HG03097 (cell line): ENCODE results near the gene CIDEB.
"Not testable (repeated sequence)": the region's sequence is repeated elsewhere in the genome, so short reads cannot be mapped to it uniquely, and the experiment has no call there.

Experiments
- ATAC-seq: cut with Tn5 transposase; IDR thresholded peaks from one replicate; pipeline ENCODE4 v1.9.1; 2021; ENCODE audit not compliant: unreplicated experiment, low FRiP score

CIDEB gene, protein sequence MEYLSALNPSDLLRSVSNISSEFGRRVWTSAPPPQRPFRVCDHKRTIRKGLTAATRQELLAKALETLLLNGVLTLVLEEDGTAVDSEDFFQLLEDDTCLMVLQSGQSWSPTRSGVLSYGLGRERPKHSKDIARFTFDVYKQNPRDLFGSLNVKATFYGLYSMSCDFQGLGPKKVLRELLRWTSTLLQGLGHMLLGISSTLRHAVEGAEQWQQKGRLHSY

DNA sequence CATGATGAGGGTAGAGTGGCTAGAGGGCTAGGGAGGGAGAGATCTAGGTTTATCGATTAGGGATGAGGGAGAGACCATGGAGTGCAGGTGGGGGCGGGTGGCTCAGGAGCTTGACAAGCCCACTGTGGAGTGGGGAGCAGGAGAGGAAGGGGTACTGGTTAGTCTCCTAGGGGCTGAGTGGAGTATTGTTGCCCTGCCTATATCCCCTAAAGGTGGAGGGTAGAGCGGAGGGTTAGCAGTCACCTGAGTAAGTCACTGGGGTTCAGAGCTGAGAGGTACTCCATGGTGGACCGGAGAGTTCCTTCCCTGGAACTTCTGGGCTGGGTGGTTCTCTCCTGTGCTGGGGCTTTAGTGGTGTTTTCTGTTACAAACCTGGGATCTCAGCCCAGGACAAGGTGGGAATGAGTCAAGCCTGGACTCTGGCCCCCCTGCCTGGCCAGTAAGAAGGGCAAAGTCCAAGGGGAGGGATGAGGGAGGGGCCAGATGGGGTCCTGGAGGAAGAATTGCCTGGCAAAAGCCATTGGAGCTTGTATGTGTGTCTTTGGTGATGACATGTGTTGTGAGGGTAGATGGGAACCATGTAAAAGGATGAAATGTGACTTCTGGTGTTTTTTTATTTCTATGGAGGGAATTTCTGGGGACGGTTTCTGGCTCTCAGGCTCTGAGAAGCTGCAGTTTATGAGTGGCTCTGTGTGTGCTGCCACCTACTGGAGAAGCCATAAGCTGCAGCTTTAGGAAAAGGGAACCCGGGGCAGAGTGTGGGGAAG lies at the start of gene CIDEB:
CIDEB (minus strand) TSS at position 403 of the 767 bp plus-strand sequence; CDS start at position 284, 119 bp downstream.
- no peak for ATAC-seq

DNA sequence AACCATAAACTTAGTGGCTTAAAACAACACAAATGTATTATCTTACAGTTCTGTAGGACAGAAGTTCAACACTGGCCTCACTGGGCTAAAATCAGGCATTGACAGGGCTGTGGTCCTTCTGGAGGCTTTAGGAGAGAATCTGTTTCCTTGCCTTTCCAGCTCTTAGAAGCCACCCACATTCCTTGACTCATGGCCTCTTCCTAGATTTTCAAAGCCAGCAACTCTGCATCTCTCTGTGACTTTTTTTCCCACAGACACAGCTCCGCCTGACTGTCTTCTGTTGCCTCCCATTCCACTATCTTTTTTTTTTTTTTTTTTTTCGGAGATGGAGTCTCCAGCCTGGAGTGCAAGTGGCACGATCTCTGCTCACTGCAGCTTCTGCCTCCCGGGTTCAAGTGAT lies 48.4 kb upstream of the CIDEB start:
- no peak for ATAC-seq

DNA sequence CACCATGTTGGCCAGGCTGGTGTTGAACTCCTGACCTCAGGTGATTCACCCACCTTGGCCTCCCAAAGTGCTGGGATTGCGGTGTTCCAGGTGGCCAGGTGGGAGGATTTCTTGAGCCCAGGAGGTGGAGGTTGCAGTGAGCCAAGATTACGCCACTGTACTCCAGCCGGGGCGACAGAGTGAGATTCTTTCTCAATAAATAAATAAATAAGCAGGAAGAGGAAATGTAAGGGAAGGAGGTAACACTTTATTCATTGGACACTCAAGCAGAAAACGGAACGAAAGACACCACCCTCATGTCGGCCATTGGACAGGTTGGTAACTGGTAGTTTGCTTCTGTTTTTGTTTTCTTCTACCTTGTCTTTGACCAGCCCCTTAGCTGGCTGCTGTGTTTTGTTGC lies 47.2 kb upstream of the CIDEB start:
- no peak for ATAC-seq

DNA sequence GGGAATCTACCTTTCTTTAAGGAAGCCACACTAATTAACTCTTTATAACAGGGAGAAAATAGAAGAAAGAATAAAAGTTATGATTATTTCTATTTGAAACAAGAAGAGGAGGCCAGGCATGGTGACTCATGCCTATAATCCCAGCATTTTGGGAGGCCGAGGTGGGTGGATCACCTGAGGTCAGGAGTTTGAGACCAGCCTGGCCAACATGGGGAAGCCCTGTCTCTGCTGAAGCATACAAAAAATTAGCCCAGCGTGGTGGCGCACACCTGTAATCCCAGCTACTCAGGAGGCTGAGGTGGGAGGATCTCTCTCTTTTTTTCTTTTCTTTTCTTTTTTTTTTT lies 46.7 kb upstream of the CIDEB start:
- not testable (repeated sequence) for ATAC-seq

DNA sequence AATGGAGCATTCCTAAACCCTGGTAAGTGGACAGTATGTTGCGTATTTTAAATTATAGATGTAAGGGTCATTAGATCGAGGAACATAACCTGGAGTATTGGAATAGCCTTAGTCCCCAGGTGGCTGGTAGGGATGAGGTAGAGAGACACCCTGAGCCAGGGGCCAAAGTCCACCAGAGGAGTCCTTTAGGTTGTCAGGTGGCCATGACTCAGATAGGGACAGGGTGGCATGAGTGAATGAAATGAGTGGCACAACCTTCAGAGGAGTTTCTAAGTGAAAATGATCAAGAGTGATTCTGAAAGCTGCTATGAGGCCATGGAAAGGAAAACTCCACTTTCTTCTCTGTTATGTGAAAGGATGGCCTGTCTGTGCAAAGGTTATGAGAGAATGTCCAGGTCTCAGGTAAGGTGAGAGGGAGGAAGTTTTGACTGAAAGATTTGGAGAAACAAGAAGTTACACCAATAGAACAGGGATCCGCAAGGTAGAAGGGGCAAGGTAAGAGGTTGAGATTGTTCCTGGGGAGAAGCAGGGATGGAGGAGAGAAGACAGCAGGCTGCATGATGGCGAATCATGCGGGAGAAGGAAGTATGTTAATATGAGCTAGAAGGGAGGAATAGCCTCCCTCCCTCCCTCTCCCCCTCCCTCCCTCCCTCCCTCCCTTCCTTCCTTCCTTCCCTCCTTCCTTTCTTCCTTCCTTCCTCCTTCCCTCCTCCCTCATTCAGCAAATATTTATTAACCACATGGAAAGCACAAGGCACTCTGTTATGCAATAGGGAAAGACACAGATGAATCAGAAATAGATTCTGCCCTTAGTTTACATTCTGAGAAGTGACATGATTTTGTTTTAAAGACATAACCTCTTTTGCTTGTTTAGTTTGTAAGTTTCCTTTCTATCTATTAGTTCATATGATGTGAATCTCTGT lies 46.0 kb upstream of the CIDEB start:
- ATAC-seq: no peak

DNA sequence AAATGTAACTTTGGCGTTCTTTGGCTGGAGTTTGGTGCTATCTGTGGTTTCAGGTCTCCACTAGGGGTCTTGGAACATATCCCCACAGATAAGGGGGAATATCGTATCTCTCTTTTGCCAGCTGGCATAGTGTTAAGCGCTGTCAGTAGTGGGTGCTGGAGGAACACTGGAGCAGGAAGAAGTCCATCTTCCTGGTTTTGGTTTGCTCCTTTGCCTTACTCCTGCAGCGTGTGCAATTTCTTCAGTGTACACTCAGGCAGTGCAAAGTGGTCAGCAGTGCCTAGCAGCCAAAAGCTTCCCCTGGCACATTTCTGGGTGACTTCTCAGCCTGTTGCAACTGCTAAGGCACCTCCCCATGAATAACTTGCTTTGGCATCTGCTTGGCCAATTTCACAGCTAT lies 43.7 kb upstream of the CIDEB start:
- no peak for ATAC-seq

DNA sequence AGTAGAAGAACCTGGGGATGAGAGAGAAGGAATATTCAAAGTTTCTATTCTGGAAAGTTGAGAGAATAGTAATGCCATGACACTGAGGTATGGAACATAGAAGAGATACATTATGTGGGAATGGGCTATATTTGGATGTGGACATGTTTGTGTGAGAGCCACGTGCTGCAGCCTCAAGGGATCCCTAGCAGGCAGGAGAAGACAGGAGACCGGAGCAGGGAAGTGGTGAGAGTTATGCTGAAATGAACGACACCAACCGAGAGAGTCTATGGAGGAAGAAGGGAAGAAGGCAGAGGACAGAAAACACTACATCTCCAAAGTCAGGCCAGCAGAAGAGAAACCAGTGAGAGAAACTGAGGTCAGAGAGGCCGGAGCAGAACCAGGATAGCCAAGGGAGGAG lies 42.0 kb upstream of the CIDEB start:
- ATAC-seq: no peak

DNA sequence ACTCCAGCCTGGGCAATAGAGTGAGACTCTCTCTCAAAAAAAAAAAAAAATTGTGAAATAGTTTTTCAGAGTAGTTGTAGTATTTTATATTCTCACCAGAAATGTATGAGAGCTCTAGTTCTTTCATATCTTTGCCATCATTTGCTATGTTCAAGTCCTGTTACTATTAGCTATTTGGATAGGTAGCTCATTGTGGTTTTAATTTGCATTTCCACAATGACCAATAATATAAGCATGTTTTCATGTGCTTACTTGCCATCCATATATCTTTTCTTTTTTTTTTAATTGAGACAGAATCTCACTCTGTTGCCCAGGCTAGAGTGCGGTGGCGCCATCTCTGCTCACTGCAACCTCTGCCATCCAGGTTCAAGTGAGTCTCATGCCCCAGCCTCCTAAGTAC lies 40.4 kb upstream of the CIDEB start:
- ATAC-seq: no peak

DNA sequence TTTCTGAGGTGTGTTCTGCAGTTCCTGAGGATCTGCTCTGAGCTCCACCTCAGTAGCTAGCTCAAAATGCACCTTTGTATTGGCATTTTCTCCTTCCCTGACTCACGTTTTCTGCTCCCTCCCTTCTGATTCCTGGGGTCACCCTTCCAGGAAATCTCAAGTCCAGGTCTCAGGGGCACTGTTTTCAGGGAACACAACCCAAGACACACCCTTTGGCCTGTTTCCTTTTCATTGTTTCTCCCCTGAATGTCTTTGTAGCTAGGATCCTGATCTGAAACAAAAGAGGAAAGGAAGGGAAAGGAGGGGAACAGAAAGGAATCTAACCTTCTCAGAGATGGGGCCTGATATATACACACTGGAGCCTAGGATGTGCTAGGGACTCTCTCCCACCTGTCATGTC lies 39.4 kb upstream of the CIDEB start:
- no peak for ATAC-seq

DNA sequence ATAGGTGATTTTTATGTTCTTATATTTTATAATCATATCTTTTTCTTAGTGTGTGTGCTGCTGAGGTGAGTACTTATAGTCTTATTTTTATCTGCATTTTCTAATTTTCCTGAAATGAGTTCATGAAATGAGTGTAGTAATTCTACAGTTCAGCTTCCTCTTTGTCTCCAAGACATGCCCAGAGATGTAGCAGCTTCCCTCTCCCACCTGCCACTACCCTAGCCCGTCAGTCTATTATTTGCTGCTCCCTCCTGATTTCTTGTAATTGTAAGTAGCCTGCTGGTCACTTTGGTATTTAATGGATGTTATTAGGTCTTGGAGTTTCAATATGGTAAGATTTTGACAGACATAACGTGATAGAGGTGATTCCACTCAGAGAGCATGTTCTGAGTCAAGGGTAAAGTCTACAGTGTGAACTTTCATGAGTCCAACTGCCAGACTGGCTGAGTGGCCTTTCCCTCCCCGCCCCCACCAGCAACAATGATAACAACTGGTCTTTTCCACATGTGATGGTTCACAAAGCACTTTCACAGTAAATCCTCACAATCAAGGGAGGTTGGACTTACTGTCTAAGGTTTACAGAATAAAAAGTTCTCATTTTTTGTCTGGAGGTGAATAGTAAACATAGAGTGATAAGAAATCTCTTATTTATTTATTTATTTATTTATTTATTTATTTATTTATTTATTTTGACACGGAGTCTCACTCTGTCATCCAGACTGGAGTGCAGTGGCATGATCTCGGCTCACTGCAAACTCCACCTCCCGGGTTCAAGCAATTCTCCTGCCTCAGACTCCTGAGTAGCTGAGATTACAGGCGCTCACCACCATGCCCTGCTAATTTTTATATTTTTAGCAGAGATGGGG lies 36.3 kb upstream of the CIDEB start:
- no peak for ATAC-seq

DNA sequence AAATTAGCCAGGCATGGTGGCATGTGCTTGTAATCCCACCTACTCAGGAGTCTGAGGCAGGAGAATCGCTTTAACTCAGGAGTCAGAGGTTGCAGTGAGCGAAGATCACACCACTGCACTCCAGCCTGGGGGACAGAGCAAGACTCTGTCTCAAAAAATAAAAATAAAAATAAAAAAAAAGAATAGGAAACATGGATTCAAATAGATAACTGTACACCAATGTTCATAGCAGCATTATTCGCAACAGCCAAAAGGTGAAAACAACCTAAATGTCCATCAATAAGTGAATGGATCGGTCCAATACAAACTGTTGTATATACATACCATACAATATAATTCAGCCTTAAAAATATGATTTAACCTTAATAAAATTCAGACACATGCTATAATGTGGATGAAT lies 35.1 kb upstream of the CIDEB start:
- no peak for ATAC-seq

DNA sequence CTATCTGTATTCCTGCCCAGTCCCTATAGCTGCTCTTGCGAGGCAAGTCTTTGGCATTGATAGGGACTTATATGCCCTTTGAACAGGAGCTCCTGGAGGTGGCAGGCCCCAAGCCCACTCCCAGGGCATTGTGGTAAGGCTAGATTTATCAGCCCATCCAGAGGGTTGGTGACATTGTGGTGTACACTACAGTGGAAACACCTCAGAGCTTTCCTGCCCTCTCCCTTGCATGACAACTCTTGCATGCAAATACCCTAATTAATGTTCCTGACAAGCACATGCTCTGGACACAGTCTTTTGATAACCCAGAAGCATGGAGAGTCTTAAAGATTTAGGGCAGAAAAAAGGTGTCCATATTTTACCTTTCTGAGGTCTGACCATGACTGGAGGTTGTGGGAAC lies 32.8 kb upstream of the CIDEB start:
- no peak for ATAC-seq

DNA sequence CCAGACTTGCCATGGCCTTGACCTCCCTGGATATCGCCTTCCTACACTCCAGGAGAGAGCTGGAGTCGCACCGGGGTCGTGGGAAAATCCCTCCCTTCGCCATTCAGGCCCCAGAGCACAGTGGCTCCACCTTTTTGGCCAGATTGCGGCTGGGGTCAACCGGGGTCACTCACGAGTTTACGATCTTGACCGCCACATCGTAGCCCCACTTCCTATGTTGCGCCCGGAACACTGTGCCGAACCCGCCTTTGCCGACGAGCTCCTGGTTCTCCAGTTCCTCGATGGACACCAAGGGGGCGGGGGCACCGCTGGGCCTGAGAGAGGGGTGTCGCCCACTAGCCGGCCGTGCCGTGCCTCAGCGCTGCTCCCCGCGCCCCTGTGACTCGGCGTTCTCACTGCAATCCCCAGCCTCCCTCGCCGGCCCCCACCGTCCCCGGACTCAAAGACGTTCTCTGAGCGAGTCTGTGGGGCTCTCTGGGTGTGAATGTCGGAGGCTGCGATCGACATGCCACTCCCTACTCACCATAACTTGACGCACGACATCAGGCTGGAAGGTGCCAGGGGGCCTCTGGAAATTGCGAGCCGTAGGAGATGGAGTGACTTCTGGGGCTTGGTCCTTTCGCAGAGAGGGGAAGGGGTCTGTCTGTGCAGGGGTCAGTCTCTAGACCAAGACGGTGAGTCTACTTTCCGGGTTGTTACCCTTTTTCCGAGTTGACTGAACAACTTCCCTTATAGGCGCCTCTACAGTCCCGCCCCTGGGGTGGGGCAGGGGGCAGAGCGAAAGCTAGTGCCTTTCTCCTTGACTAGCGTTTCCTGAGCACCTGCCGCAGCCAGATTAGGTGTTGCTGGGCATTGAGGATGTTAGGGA lies 31.7 kb upstream of the CIDEB start, which contains the start of gene RIPK3:
RIPK3 (minus strand) TSS at position 708 of the 868 bp plus-strand sequence; CDS start at position 543, 165 bp downstream.
- ATAC-seq: no peak

DNA sequence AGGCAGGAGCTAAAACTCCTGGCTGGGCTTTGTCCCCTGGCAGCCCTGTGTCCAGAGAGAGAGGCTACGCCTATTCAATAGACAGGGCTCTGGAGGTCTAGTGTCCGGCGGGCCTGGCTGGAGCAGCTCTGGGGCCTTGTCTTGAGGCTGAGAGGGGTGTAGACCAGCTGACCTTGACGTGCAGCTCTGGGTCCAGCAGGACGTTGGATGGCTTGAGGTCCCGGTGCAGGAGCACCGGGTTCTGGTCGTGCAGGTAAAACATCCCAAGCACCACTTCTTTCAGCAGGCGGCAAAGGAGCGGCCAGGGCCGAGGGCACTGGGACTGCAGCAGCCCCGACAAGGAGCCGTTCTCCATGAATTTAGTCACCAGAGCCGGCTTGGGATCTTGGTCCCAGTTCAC lies 31.1 kb upstream of the CIDEB start:
- no peak for ATAC-seq

DNA sequence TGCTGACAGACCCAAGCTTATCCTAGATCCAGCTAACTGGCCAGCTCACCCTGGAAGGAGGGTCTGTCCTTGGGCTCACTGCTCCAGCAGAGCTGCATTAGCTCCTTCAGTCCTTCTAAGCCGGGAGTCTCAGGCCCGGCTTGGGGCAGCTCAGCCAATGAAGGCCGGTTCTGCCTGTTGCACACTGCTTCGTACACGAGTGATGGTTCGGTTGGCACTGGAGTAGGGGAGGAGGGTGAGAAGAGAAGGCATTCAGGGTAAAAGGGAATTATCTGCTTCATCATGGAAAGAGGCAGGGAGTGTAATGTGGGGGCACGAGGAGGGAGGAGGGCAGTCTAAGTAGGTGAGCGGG lies 30.0 kb upstream of the CIDEB start:
- no peak for ATAC-seq

DNA sequence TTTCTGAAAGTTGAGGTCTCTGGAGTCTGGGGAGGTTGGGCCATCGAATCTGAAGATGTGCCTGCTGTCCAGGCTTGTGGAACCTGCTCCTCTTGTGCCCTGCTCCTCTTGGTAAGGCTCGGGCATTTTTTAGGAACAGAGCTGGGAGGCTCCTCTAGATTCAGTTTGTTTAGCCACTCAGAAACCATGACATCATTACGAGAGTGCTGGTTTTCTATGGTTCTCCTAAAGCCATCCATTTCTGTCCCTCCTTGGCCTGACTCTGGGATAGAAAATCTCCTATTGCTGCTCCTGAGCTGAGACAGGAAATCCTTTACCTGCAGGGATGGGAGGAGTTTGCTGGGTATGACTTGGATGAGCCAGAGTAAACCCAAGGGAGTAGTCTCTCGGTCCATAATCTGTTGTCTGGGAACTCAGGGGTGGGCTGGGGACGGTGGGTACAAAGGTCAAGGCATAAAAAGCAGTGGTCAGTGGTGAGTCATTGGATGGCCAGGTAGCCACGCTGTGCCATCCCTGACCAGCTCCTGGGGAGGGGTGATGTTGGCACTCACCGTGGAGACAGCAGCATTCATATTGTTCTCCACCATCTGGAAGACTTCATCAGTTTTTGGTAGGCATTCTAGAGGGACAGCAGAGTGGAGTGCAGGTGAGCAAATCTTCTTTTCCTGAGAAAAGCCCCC lies 29.5 kb upstream of the CIDEB start:
- no peak for ATAC-seq

DNA sequence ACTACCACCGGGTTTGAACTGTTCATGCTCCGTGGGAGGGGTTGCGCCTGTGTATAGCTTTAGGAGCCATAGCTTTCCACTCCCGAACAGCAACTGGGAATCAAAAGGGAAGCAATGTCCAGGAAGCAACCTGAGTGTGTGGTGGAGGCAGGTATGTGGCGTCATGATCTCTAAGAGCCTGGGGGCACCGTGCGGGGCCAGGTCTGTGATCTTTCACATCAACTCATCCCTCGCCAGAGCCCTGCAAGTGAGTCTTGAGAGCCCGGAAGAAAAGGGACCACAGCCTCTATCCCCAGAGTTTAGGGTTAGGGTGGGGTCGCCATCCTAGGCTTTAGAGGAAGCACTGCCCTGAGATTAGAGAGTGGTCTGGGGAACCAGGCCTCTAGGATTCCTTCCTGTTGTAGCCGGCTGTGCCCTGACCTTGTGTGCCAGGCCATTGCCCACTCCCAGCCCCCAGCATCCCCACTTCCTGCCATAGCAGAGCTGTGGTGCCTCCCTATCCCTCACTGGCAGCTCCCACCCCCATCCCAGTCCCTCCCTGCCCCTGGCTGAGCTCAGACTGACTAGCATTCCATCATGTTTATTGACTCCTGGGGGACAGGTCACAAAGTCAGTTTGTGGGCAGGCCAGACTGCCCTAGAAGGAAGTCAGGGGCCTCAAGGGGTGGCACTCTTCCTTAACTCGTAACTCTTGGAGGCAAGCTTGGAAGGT lies 27.8 kb upstream of the CIDEB start:
- ATAC-seq: no peak
